Measurements from ENCODE around the gene EBLN1.

EBLN1 gene

GRCh38 chr10:22217842-22218241 lies at the start of gene EBLN1:
TSS of gene EBLN1 (minus strand) at chr10:22218015. CDS start at chr10:22209983, 8,032 bp downstream.
- no peak for DNase-seq (ENCODE audit: low read depth)

GRCh38 chr10:22265839-22266537 lies 48.2 kb upstream of the EBLN1 start:
- no peak for DNase-seq (ENCODE audit: low read depth)

- no peak for DNase-seq (ENCODE audit: low read depth)
These were observed 45.3 kb upstream of the EBLN1 start for GRCh38 chr10:22263106-22263505.

- no peak for DNase-seq (ENCODE audit: low read depth)
These were observed 41.5 kb upstream of the EBLN1 start for GRCh38 chr10:22259280-22259679.

GRCh38 chr10:22258471-22258870 lies 40.7 kb upstream of the EBLN1 start:
- no peak for DNase-seq (ENCODE audit: low read depth)

GRCh38 chr10:22253580-22253882 lies 35.7 kb upstream of the EBLN1 start:
- no peak for DNase-seq (ENCODE audit: low read depth)

GRCh38 chr10:22252801-22253579 lies 35.2 kb upstream of the EBLN1 start:
- peak; percentile 22 for DNase-seq (ENCODE audit: low read depth)

- peak; percentile 57 for DNase-seq (ENCODE audit: low read depth)
These were observed 34.5 kb upstream of the EBLN1 start for GRCh38 chr10:22252224-22252800.

GRCh38 chr10:22251751-22252223 lies 34.0 kb upstream of the EBLN1 start:
- peak; percentile 32 for DNase-seq (ENCODE audit: low read depth)

- no peak for DNase-seq (ENCODE audit: low read depth)
These were observed 33.3 kb upstream of the EBLN1 start for GRCh38 chr10:22250897-22251660.

GRCh38 chr10:22247636-22248035 lies 29.8 kb upstream of the EBLN1 start:
- no peak for DNase-seq (ENCODE audit: low read depth)

- peak; percentile 22 for DNase-seq (ENCODE audit: low read depth)
These were observed 29.0 kb upstream of the EBLN1 start for GRCh38 chr10:22246680-22247391.

GRCh38 chr10:22245567-22245966 lies 27.8 kb upstream of the EBLN1 start:
- no peak for DNase-seq (ENCODE audit: low read depth)

- DNase-seq (ENCODE audit: low read depth): no peak
These were observed 27.0 kb upstream of the EBLN1 start for GRCh38 chr10:22244855-22245254.

GRCh38 chr10:22244001-22244400 lies 26.2 kb upstream of the EBLN1 start:
- DNase-seq (ENCODE audit: low read depth): no peak

- no peak for DNase-seq (ENCODE audit: low read depth)
These were observed 25.5 kb upstream of the EBLN1 start for GRCh38 chr10:22243321-22243720.

GRCh38 chr10:22231260-22231659 lies 13.4 kb upstream of the EBLN1 start:
- no peak for DNase-seq (ENCODE audit: low read depth)

- DNase-seq (ENCODE audit: low read depth): no peak
These were observed 12.5 kb upstream of the EBLN1 start for GRCh38 chr10:22230158-22230833.

GRCh38 chr10:22229802-22230157 lies 12.0 kb upstream of the EBLN1 start:
- no peak for DNase-seq (ENCODE audit: low read depth)

- DNase-seq (ENCODE audit: low read depth): peak; percentile 75
These were observed 11.4 kb upstream of the EBLN1 start for GRCh38 chr10:22228943-22229801.
